Ishikawa (cell line): ENCODE data around the gene TRAPPC3L.

ENCODE experiments used
- CEBPB ChIP-seq: IDR thresholded peaks from 2 replicates; pipeline ENCODE4 v1.6.1; 2012
- CREB1 ChIP-seq: IDR thresholded peaks from 2 replicates; pipeline ENCODE4 v1.6.1; 2012; ENCODE audit warnings: low read depth
- EGR1 ChIP-seq: IDR thresholded peaks from 2 replicates; pipeline ENCODE4 v1.6.1; 2012
- EP300 ChIP-seq: IDR thresholded peaks from 2 replicates; pipeline ENCODE4 v1.6.1; 2012; ENCODE audit warnings: borderline replicate concordance
- FOXM1 ChIP-seq: IDR thresholded peaks from 2 replicates; pipeline ENCODE4 v1.6.1; 2012; ENCODE audit warnings: low read depth, borderline replicate concordance
- MAX ChIP-seq: IDR thresholded peaks from 2 replicates; pipeline ENCODE4 v1.6.1; 2012
- NFIC ChIP-seq: IDR thresholded peaks from 2 replicates; pipeline ENCODE4 v1.6.1; 2012
- RAD21 ChIP-seq: IDR thresholded peaks from 2 replicates; pipeline ENCODE4 v1.6.1; 2012; ENCODE audit warnings: low read depth
- TAF1 ChIP-seq: IDR thresholded peaks from 2 replicates; pipeline ENCODE4 v1.6.1; 2012; ENCODE audit warnings: low read depth, mild to moderate bottlenecking
- TCF12 ChIP-seq: IDR thresholded peaks from 2 replicates; pipeline ENCODE4 v1.6.1; 2012; ENCODE audit warnings: low read depth
- TEAD4 ChIP-seq: IDR thresholded peaks from 2 replicates; pipeline ENCODE4 v1.6.1; 2012
- YY1 ChIP-seq: IDR thresholded peaks from 2 replicates; pipeline ENCODE4 v1.6.1; 2012; ENCODE audit warnings: low read depth
- ZBTB7A ChIP-seq: IDR thresholded peaks from 2 replicates; pipeline ENCODE4 v1.6.1; 2012; ENCODE audit warnings: low read depth
- TF ChIP-seq, protein P1 (sequence below): IDR thresholded peaks from 2 replicates; pipeline ENCODE4 v1.6.1; 2012
- TF ChIP-seq, protein P2 (sequence below): IDR thresholded peaks from 2 replicates; pipeline ENCODE4 v1.6.1; 2012; ENCODE audit warnings: low read depth, mild to moderate bottlenecking

The TRAPPC3L gene

DNA sequence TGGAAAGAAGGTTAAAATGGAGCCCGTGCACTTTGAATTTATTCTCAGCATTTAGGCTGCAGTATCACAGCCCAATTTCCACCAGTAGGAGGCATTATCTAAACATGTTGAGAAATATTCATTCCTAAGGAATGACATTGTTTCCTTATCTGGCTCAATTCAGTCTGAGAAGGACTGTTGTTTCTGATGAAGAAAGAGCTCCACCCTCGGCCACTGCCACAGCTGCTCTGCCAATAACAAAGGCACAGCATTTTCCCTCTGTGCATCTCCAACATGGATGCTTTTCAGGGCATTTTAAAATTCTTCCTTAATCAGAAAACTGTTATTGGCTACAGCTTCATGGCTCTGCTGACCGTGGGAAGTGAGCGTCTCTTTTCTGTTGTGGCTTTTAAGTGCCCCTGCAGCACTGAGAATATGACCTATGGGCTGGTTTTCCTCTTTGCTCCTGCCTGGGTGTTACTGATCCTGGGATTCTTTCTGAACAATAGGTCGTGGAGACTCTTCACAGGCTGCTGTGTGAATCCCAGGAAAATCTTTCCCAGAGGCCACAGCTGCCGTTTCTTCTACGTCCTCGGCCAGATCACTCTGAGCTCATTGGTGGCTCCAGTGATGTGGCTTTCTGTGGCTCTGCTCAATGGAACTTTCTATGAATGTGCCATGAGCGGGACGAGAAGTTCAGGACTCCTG lies 33.9 kb downstream of the TRAPPC3L start, which contains the start of gene CALHM5:
Gene CALHM5 (plus strand): TSS at position 216 of the 687 bp plus-strand sequence. CDS start 58 bp downstream, at position 274.
- TF ChIP-seq TEAD4: peak; percentile 24; the same call in 1 of the 2 replicates
- TF ChIP-seq RAD21: peak; percentile 59
- TF ChIP-seq CEBPB: peak; percentile 67; the same call in 1 of the 2 replicates
- TF ChIP-seq YY1: 0 out of 2 replicates have a peak, but pooled peaks have one; percentile 14
- no peak for TF ChIP-seq FOXM1
- TF ChIP-seq, protein P1, sequence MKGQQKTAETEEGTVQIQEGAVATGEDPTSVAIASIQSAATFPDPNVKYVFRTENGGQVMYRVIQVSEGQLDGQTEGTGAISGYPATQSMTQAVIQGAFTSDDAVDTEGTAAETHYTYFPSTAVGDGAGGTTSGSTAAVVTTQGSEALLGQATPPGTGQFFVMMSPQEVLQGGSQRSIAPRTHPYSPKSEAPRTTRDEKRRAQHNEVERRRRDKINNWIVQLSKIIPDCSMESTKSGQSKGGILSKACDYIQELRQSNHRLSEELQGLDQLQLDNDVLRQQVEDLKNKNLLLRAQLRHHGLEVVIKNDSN: no peak

DNA sequence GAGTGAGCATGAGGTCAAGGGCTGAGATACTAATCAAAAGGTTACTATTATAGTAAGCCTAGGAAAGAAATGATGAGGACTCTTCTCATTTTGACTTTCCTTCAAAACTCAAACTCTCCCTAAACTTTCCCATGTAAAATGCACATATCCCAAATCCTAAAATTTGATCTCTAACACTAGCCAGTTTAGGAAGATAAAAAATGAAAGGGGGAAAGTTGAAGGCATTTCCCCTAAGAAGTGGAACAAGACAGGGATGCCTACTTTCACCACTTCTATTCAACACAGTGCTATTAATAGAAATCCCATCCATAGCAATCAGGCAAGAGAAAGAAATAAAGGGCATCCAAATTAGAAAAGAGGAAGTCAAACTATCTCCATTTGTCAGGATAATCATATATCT lies 37.0 kb downstream of the TRAPPC3L start:
- TF ChIP-seq, protein P1: no peak
- TF ChIP-seq FOXM1 (no peak), ZBTB7A (no peak), TCF12 (no peak), NFIC (no peak), MAX (no peak), EP300 (no peak), CREB1 (no peak), RAD21 (no peak), YY1 (no peak)
- TF ChIP-seq, protein P2, sequence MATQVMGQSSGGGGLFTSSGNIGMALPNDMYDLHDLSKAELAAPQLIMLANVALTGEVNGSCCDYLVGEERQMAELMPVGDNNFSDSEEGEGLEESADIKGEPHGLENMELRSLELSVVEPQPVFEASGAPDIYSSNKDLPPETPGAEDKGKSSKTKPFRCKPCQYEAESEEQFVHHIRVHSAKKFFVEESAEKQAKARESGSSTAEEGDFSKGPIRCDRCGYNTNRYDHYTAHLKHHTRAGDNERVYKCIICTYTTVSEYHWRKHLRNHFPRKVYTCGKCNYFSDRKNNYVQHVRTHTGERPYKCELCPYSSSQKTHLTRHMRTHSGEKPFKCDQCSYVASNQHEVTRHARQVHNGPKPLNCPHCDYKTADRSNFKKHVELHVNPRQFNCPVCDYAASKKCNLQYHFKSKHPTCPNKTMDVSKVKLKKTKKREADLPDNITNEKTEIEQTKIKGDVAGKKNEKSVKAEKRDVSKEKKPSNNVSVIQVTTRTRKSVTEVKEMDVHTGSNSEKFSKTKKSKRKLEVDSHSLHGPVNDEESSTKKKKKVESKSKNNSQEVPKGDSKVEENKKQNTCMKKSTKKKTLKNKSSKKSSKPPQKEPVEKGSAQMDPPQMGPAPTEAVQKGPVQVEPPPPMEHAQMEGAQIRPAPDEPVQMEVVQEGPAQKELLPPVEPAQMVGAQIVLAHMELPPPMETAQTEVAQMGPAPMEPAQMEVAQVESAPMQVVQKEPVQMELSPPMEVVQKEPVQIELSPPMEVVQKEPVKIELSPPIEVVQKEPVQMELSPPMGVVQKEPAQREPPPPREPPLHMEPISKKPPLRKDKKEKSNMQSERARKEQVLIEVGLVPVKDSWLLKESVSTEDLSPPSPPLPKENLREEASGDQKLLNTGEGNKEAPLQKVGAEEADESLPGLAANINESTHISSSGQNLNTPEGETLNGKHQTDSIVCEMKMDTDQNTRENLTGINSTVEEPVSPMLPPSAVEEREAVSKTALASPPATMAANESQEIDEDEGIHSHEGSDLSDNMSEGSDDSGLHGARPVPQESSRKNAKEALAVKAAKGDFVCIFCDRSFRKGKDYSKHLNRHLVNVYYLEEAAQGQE: no peak

DNA sequence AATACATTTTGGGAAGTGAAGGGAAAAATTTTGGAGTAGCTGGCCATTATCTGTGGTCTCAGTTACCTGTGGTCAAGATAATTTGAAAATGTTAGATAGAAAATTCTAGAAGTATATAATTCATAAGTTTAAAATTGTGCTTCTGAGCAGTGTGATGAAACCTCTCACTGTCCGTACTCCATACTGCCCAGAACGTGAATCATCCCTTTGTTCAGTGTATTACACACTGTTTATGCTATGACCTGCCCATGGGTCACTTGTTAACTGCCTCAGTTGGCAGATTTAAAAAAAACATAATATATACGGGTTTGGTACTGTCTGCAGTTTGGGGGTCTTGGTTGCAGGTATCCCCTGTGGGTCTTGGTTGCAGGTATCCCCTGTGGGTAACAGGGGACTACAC lies 38.2 kb downstream of the TRAPPC3L start:
- TF ChIP-seq, protein P1: no peak
- no peak for TF ChIP-seq ZBTB7A
- TF ChIP-seq YY1: no peak
- TF ChIP-seq CEBPB: no peak

GRCh38 chr6:116500969-116501433 lies 44.5 kb downstream of the TRAPPC3L start:
- TF ChIP-seq, protein P2: no peak
- TF ChIP-seq YY1: no peak
- no peak for TF ChIP-seq TCF12
- no peak for TF ChIP-seq CREB1

DNA sequence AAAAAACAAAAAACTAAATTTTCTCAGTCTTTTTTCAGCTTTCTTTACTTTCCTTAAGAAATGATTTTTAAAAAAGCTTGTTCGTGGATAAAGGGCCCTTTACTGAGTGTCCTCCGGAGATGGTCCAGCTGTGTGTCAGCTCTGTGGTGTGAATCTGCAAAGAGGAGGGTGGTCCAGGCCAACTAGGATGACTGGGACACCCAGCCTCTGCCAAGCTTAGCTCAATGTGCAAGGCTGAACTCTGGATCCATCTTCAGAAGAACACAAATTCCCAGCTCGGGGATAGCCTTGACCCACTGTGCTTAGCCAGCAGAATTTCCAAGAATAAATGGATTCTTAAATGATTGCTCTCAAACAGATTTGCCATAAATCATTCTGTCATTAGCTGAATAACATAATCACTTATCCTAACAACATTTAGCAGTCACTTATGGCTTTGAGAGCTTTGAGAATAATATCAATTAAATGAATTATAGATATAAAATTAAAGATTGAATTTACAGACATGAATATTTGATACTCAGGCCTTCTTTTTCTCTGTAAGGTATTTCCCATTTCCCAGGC lies 48.3 kb downstream of the TRAPPC3L start:
- TF ChIP-seq YY1: no peak
- no peak for TF ChIP-seq RAD21
- TF ChIP-seq CREB1: no peak

DNA sequence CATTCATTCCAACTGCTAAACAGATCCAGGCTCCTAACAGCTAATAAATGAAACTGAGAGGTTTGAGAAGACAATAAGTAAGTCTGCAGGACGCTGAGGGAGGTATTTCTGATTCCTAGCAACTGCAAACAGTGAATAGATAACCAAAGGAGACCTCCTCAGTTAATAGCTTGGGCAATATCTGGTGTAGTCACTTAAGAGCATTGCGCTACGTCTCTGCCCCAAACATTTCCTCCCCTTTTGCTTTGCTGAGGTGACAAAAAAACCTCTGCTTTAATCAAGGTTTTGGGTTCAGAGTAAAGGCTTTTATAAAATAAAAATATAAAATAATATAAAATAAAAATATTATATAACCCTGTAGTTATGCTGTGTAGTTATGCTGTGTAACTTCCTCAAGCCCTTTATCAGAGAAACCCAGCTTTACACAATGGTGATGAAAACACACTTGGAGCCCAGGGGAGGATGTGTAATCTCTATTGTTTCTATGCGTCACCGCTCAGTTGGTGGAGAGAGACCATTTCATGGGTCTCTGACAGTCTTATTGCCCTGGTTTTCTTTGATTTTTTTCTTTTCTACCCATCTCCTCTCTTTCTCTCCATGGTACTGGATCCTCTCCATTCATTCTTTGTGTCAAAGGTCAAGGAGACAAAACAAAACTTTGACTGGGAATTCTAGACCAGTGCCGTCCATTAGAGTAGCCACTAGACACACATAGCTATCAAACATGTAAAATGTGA lies 53.0 kb downstream of the TRAPPC3L start:
- TF ChIP-seq EP300 (no peak), EGR1 (no peak), RAD21 (no peak), YY1 (no peak), TAF1 (no peak), FOXM1 (no peak), TEAD4 (no peak), ZBTB7A (no peak), TCF12 (no peak), NFIC (no peak), MAX (no peak), CEBPB (no peak), CREB1 (no peak)
- TF ChIP-seq, protein P1: no peak
- TF ChIP-seq, protein P2: no peak
